GM12878 (cell line): ENCODE data around the gene IFI27L2. TPM values are rescaled to one million over a fixed set of nuclear protein-coding genes. Genes with fewer than 3 reads are reported as not detected.

ENCODE experiments used
- ATAC-seq: fragments of 200-7000 bp; cut with Tn5 transposase; 3 replicates; pipeline ENCODE4 v1.9.1; 2020; ENCODE audit warnings: mild to moderate bottlenecking, moderate library complexity
- BruUV-seq: library from RNA; stranded (reverse); fragments of 400-500 nt; replicated peaks from 2 replicates; lab custom pipeline; 2021; lab: Mats Ljungman, UMichigan
- CTCF ChIA-PET: fragments of 300-600 bp; sonication (Branson Sonifier 250); formaldehyde crosslinking; extraction: SDS; loops from one replicate; lab custom pipeline; 2021; ENCODE audit warnings: inconsistent platforms; lab: Yijun Ruan, JAX
- POLR2A ChIA-PET: fragments of 350-600 bp; formaldehyde crosslinking; extraction: SDS; loops from one replicate; lab custom pipeline; 2021; ENCODE audit warnings: inconsistent platforms; lab: Charles Lee
- RAD21 ChIA-PET: fragments of 300-600 bp; sonication (Branson Sonifier 250); formaldehyde crosslinking; loops from one replicate; lab custom pipeline; 2023; ENCODE audit warnings: antibody characterized with exemption; ENCODE audit not compliant: unreplicated experiment; lab: Charles Lee
- SMC1A ChIA-PET: fragments of 300-600 bp; sonication (Branson Sonifier 250); formaldehyde crosslinking; loops from one replicate; lab custom pipeline; 2023; ENCODE audit not compliant: unreplicated experiment, uncharacterized antibody; lab: Charles Lee
- DNase-seq: peaks from one replicate; pipeline ENCODE4 v3.0.0-alpha.2; 2011; ENCODE audit warnings: low read depth, low spot score
- FAIRE-seq: peaks from 3 replicates; lab custom pipeline; 2011; peaks lifted over from hg19 to GRCh38; lab: Jason Lieb, UNC
- H2AFZ ChIP-seq: 2 replicates; pipeline ENCODE4 v1.6.0; 2011; ENCODE audit warnings: low read depth, low read length, control low read depth; ENCODE audit not compliant: control insufficient read depth
- H3K27ac ChIP-seq: 2 replicates; pipeline ENCODE4 v1.5.1; 2011; ENCODE audit warnings: control low read depth; ENCODE audit not compliant: control insufficient read depth, insufficient read depth
- H3K27me3 ChIP-seq, 2 experiments: replicated peaks in 1 of 2; 2 replicates each; pipeline versions ENCODE4 v1.6.0 to v1.6.1; 2011; ENCODE audit warnings: low read length in 1 of 2; ENCODE audit not compliant: control insufficient read depth in 2 of 2, insufficient read depth in 2 of 2
- H3K36me3 ChIP-seq, 2 experiments: 2 replicates each; pipeline ENCODE4 v1.5.1; 2011; ENCODE audit warnings: low read length in 1 of 2; ENCODE audit not compliant: control insufficient read depth in 2 of 2, insufficient read depth in 2 of 2
- H3K4me1 ChIP-seq: 2 replicates; pipeline ENCODE4 v1.6.1; 2011; ENCODE audit warnings: mild to moderate bottlenecking, low read length, moderate library complexity, mixed read lengths; ENCODE audit not compliant: control insufficient read depth, insufficient read depth
- H3K4me2 ChIP-seq: 2 replicates; pipeline ENCODE4 v1.6.0; 2011; ENCODE audit warnings: control low read depth; ENCODE audit not compliant: control insufficient read depth, insufficient read depth
- H3K4me3 ChIP-seq: fragments of 200-600 bp; sonication (generic); 2 replicates; pipeline ENCODE4 v1.5.1; 2016
- H3K79me2 ChIP-seq: 2 replicates; pipeline ENCODE4 v1.6.0; 2011; ENCODE audit warnings: low read length; ENCODE audit not compliant: control insufficient read depth, insufficient read depth
- H3K9ac ChIP-seq: 2 replicates; pipeline ENCODE4 v1.8.0; 2011; ENCODE audit warnings: low read length, control low read depth, mixed read lengths; ENCODE audit not compliant: control insufficient read depth, insufficient read depth
- H3K9me3 ChIP-seq: replicated peaks from 3 replicates; pipeline ENCODE4 v1.5.1; 2011; ENCODE audit warnings: mild to moderate bottlenecking, low read length; ENCODE audit not compliant: control insufficient read depth, insufficient read depth
- H4K20me1 ChIP-seq: 2 replicates; pipeline ENCODE4 v1.6.0; 2011; ENCODE audit not compliant: control insufficient read depth, insufficient read depth
- BACH1 ChIP-seq: fragments of 450-650 bp; IDR thresholded peaks from 2 replicates; pipeline ENCODE4 v1.6.1; 2017; ENCODE audit warnings: mild to moderate bottlenecking, borderline replicate concordance
- CBFB ChIP-seq: IDR thresholded peaks from 2 replicates; pipeline ENCODE4 v1.6.1; 2016; ENCODE audit warnings: antibody characterized with exemption, low read depth
- CBX3 ChIP-seq: fragments of 200-600 bp; sonication (generic); IDR thresholded peaks from 2 replicates; pipeline ENCODE4 v1.6.1; 2016; ENCODE audit warnings: low read depth, borderline replicate concordance
- ESRRA ChIP-seq: IDR thresholded peaks from 2 replicates; pipeline ENCODE4 v1.6.1; 2012; ENCODE audit warnings: mild to moderate bottlenecking, low read length, improper control_type of control experiment
- HDAC6 ChIP-seq: fragments of 200-600 bp; sonication (generic); IDR thresholded peaks from one replicate; pipeline ENCODE4 v1.8.0; 2017; ENCODE audit warnings: antibody characterized with exemption; ENCODE audit not compliant: unreplicated experiment
- HDGF ChIP-seq: fragments of 450-650 bp; IDR thresholded peaks from 2 replicates; pipeline ENCODE4 v1.6.1; 2016; ENCODE audit warnings: antibody characterized with exemption
- JUND ChIP-seq: IDR thresholded peaks from 2 replicates; pipeline ENCODE4 v1.6.1; 2012; ENCODE audit warnings: low read depth, mild to moderate bottlenecking, low read length, improper control_type of control experiment, moderate library complexity
- MYB ChIP-seq: fragments of 150-350 bp; IDR thresholded peaks from 2 replicates; pipeline ENCODE4 v1.6.1; 2014; ENCODE audit warnings: mild to moderate bottlenecking, low read depth, low read length, borderline replicate concordance
- MYC ChIP-seq: IDR thresholded peaks from 2 replicates; pipeline ENCODE4 v1.6.1; 2011; ENCODE audit warnings: mild to moderate bottlenecking, low read length, moderate library complexity, inconsistent platforms; ENCODE audit not compliant: insufficient read depth, insufficient replicate concordance, insufficient read length, severe bottlenecking
- PKNOX1 ChIP-seq: fragments of 450-650 bp; IDR thresholded peaks from 2 replicates; pipeline ENCODE4 v1.6.1; 2016; ENCODE audit warnings: mild to moderate bottlenecking
- POLR2AphosphoS2 ChIP-seq: IDR thresholded peaks from 2 replicates; pipeline ENCODE4 v1.6.1; 2011; ENCODE audit warnings: low read depth, mild to moderate bottlenecking, low read length, improper control_type of control experiment, moderate library complexity
- RBBP5 ChIP-seq: fragments of 200-600 bp; sonication (generic); conservative IDR thresholded peaks from 2 replicates; pipeline ENCODE4 v1.6.1; 2016
- REST ChIP-seq: IDR thresholded peaks from 2 replicates; pipeline ENCODE4 v1.6.1; 2012; ENCODE audit warnings: mild to moderate bottlenecking, low read depth, low read length
- SUPT20H ChIP-seq: IDR thresholded peaks from 2 replicates; pipeline ENCODE4 v1.6.1; 2011; ENCODE audit warnings: low read depth, mild to moderate bottlenecking, low read length, moderate library complexity, borderline replicate concordance; ENCODE audit not compliant: control insufficient read depth
- TCF3 ChIP-seq: IDR thresholded peaks from 2 replicates; pipeline ENCODE4 v1.6.1; 2012; ENCODE audit warnings: low read depth, mild to moderate bottlenecking, low read length, borderline replicate concordance; ENCODE audit not compliant: insufficient read depth
- YBX1 ChIP-seq: fragments of 450-650 bp; IDR thresholded peaks from 2 replicates; pipeline ENCODE4 v1.6.1; 2016; ENCODE audit warnings: antibody characterized with exemption
- ZNF24 ChIP-seq: fragments of 450-650 bp; IDR thresholded peaks from 2 replicates; pipeline ENCODE4 v1.6.1; 2017; ENCODE audit warnings: antibody characterized with exemption, mild to moderate bottlenecking
- ZNF384 ChIP-seq: IDR thresholded peaks from 2 replicates; pipeline ENCODE4 v1.6.1; 2012; ENCODE audit warnings: low read depth, mild to moderate bottlenecking, low read length, improper control_type of control experiment, borderline replicate concordance
- ZSCAN29 ChIP-seq: fragments of 450-650 bp; IDR thresholded peaks from 2 replicates; pipeline ENCODE4 v1.6.1; 2017; ENCODE audit warnings: mild to moderate bottlenecking, moderate library complexity
- WGBS: methylation state at CpG from one replicate; pipeline ENCODE4 v1.1.6; 2016; ENCODE audit warnings: low lambda C conversion rate; ENCODE audit not compliant: insufficient replicate concordance, insufficient coverage; ENCODE audit errors: missing lambda C conversion rate; 5-methylcytosine and 5-hydroxymethylcytosine counted together
- in situ Hi-C: fragments of 300-500 bp; cut with MboI; formaldehyde crosslinking; loops from 9 replicates; pipeline ENCODE4 v1.14.3; 2018; ENCODE audit warnings: mixed read lengths
- intact Hi-C: fragments of 100-400 bp; cut with micrococcal nuclease; formaldehyde crosslinking; loops from one replicate; pipeline ENCODE4 v1.14.2; 2022; ENCODE audit not compliant: unreplicated experiment
- polyA plus RNA-seq, 11 experiments: library from polyadenylated mRNA; depleted of rRNA in 4 of 11; unstranded in 6 of 11; stranded (reverse) in 5 of 11; fragments of >200 nt; fragmentation: Nextera tagmentation in 4 of 11; fragmentation: Illumina TruSeq in 1 of 11; extraction: Ambion mirVana in 4 of 11; extraction: Trizol in 1 of 11; gene quantifications; 1 replicate in 1 of 11; 2 replicates in 10 of 11; pipeline versions ENCODE4 v1.2.1 to v1.2.3, GENCODE V29; 2011 to 2016; ENCODE audit warnings: inconsistent platforms in 2 of 11, missing spikeins in 2 of 11, low read depth in 1 of 11
- total RNA-seq, 4 experiments: library from RNA; depleted of rRNA in 3 of 4; stranded (reverse); fragments of >200 nt in 3 of 4; fragmentation: Illumina TruSeq in 1 of 4; extraction: Trizol in 1 of 4; gene quantifications; 2 replicates each; pipeline versions ENCODE4 v1.2.1 to v1.2.3, GENCODE V29; 2013 to 2021

The IFI27L2 gene
- total and polyA plus RNA-seq, 10 of the 15 experiments (the other 5 are each of a cell fraction or from before 2014, with no cell fraction given), result 26.6 to 134 (median 60.3) TPM

- TF ChIP-seq PKNOX1, result no peak
- no peak for TF ChIP-seq BACH1
- no peak for TF ChIP-seq TCF3
- no peak for TF ChIP-seq HDGF
- TF ChIP-seq CBFB, result no peak
- no peak for TF ChIP-seq ESRRA
These were observed 31.7 kb upstream of the IFI27L2 start (continued) for GRCh38 chr14:94161058-94161457.

- H3K9me3 ChIP-seq, result no peaks in the 10 kb centered on the region; the same call in 1 of the 3 replicates
- 21% methylated on average over 10 of the region's 10 CpGs for WGBS
- no peak for ATAC-seq
These were observed 29.0 kb upstream of the IFI27L2 start for GRCh38 chr14:94158239-94158883.

More at GRCh38 chr14:94158239-94158883, 29.0 kb upstream of the IFI27L2 start:
- no peaks in the 10 kb centered on the region for H3K79me2 ChIP-seq
- peaks cover 3% of the 10 kb centered on the region; the same call in 1 of the 2 replicates for H3K4me1 ChIP-seq
- no peaks in the 10 kb centered on the region for H4K20me1 ChIP-seq
- no peak overlapping the region for H3K4me2 ChIP-seq
- no peak overlapping the region for H3K4me3 ChIP-seq
- ChIA-PET CTCF (interaction anchor here (1.7 kb wide), 1 partner anchor 22 kb away, joined by 7 read pairs; no protein-coding TSS in a partner anchor), SMC1A (no interaction called here), RAD21 (no interaction called here), POLR2A (no interaction called here)
- intact Hi-C loops (no loop called here), in situ Hi-C loops (no loop called here)
- H3K9ac ChIP-seq, result no peak overlapping the region
- FAIRE-seq, result no peak
- no peak overlapping the region for H3K27ac ChIP-seq
- DNase-seq, result no peak
- no peaks in the 10 kb centered on the region for H3K36me3 ChIP-seq
- H3K27me3 ChIP-seq, result no peaks in the 10 kb centered on the region
- no peak for TF ChIP-seq JUND
- TF ChIP-seq REST, result no peak
- no peak for TF ChIP-seq MYB
- no peak for TF ChIP-seq SUPT20H
- TF ChIP-seq POLR2AphosphoS2, result no peak
- no peak for TF ChIP-seq RBBP5
- TF ChIP-seq YBX1, result no peak
- TF ChIP-seq HDAC6, result no peak
- no peak for TF ChIP-seq ZNF24
- TF ChIP-seq CBX3, result no peak
- no peak for TF ChIP-seq ZSCAN29
- no peak for TF ChIP-seq ZNF384
- TF ChIP-seq MYC, result no peak
- BruUV-seq, result no TSS peak
- H2AFZ ChIP-seq, result no peak overlapping the region
